Measurements from ENCODE around the gene NUPR1.

GRCh38 chr16:28486266-28486665 is 52.5 kb downstream of the NUPR1 start:
- TF ChIP-seq CTCF (IDR thresholded peaks at IDR 0.05; ENCODE audit: insufficient read depth, low read depth, low read length) = no peak
- no peak for TF ChIP-seq EZH2 (IDR thresholded peaks at IDR 0.05; ENCODE audit: insufficient read depth, low read length)
